Stimulated activated CD8-positive, alpha-beta memory T cell treated with anti-CD3 and anti-CD28 coated beads, Interleukin-12 subunit alpha, Interleukin-12 subunit beta, amount 100 ng/mL, for 24 hours (primary cell): ENCODE data around the gene ACER3.
"Not testable (repeated sequence)": the region's sequence is repeated elsewhere in the genome, so short reads cannot be mapped to it uniquely, and the experiment has no call there.

ENCODE experiments used
- DNase-seq: peaks from one replicate; pipeline ENCODE4 v3.0.0-alpha.2; 2020; ENCODE audit errors: extremely low read depth

Gene ACER3

GRCh38 chr11:76836613-76837291 is 24.0 kb upstream of the ACER3 start:
- DNase-seq: no peak

GRCh38 chr11:76837696-76838677 is 22.7 kb upstream of the ACER3 start:
- DNase-seq: no peak

GRCh38 chr11:76838678-76839068 is 22.0 kb upstream of the ACER3 start:
- no peak for DNase-seq

- DNase-seq: no peak
Observed at GRCh38 chr11:76839311-76839710, 21.4 kb upstream of the ACER3 start.

- no peak for DNase-seq
Observed at GRCh38 chr11:76841923-76842452, 18.7 kb upstream of the ACER3 start.

GRCh38 chr11:76843907-76844306 is 16.8 kb upstream of the ACER3 start:
- no peak for DNase-seq

GRCh38 chr11:76844511-76844910 is 16.2 kb upstream of the ACER3 start:
- DNase-seq: no peak

- no peak for DNase-seq
Observed at GRCh38 chr11:76845069-76845468, 15.6 kb upstream of the ACER3 start.

GRCh38 chr11:76846441-76846840 is 14.3 kb upstream of the ACER3 start:
- no peak for DNase-seq

- no peak for DNase-seq
Observed at GRCh38 chr11:76849376-76849775, 11.3 kb upstream of the ACER3 start.

- no peak for DNase-seq
Observed at GRCh38 chr11:76850130-76850529, 10.6 kb upstream of the ACER3 start.

GRCh38 chr11:76850815-76851214 is 9.9 kb upstream of the ACER3 start:
- DNase-seq: no peak

GRCh38 chr11:76854709-76855108 is 6.0 kb upstream of the ACER3 start:
- no peak for DNase-seq

GRCh38 chr11:76855670-76856069 is 5.0 kb upstream of the ACER3 start:
- DNase-seq: not testable (repeated sequence)

- DNase-seq: no peak
Observed at GRCh38 chr11:76856106-76856505, 4.6 kb upstream of the ACER3 start.

GRCh38 chr11:76856571-76856970 is 4.1 kb upstream of the ACER3 start:
- DNase-seq: no peak

- no peak for DNase-seq
Observed at GRCh38 chr11:76857781-76858410, 2.8 kb upstream of the ACER3 start.

- DNase-seq: no peak
Observed at GRCh38 chr11:76859708-76860227, 950 bp upstream of the ACER3 start.

- no peak for DNase-seq
Observed at GRCh38 chr11:76861490-76861953, 804 bp downstream of the ACER3 start.

- DNase-seq: not testable (repeated sequence)
Observed at GRCh38 chr11:76862794-76863193, 2.1 kb downstream of the ACER3 start.

GRCh38 chr11:76863196-76863777 is 2.6 kb downstream of the ACER3 start:
- no peak for DNase-seq
